KMS-11 (cell line): ENCODE results near the gene ESPN.
"Not testable (repeated sequence)": the region's sequence is repeated elsewhere in the genome, so short reads cannot be mapped to it uniquely, and the experiment has no call there.

ENCODE experiments used
- H2AFZ ChIP-seq: fragments of 200-600 bp; sonication (generic); 2 replicates; pipeline ENCODE4 v1.6.1; 2016; ENCODE audit warnings: antibody characterized with exemption, mixed run types, low read depth
- H3K27ac ChIP-seq: fragments of 200-600 bp; sonication (generic); 2 replicates; pipeline ENCODE4 v1.6.1; 2016; ENCODE audit warnings: mild to moderate bottlenecking, mixed run types
- H3K27me3 ChIP-seq: fragments of 200-600 bp; sonication (generic); 2 replicates; pipeline ENCODE4 v1.6.1; 2017; ENCODE audit warnings: mild to moderate bottlenecking, low read depth, mixed run types, moderate library complexity; ENCODE audit not compliant: insufficient read depth
- H3K36me3 ChIP-seq: fragments of 200-600 bp; sonication (generic); 2 replicates; pipeline ENCODE4 v1.6.1; 2017; ENCODE audit warnings: mild to moderate bottlenecking, mixed run types; ENCODE audit not compliant: insufficient read depth
- H3K4me1 ChIP-seq: fragments of 200-600 bp; sonication (generic); 2 replicates; pipeline ENCODE4 v1.6.1; 2016; ENCODE audit warnings: mild to moderate bottlenecking, low read depth, mixed run types; ENCODE audit not compliant: poor library complexity, severe bottlenecking
- H3K4me2 ChIP-seq: fragments of 200-600 bp; sonication (generic); 2 replicates; pipeline ENCODE4 v1.7.0; 2016; ENCODE audit warnings: mild to moderate bottlenecking, mixed run types
- H3K4me3 ChIP-seq: fragments of 200-600 bp; sonication (generic); IDR thresholded peaks from 2 replicates; pipeline ENCODE4 v1.6.1; 2017; ENCODE audit warnings: low read depth, low read length, mixed read lengths; ENCODE audit not compliant: insufficient read depth
- H3K79me2 ChIP-seq: fragments of 200-600 bp; sonication (generic); 2 replicates; pipeline ENCODE4 v1.6.1; 2016; ENCODE audit warnings: low read depth, mixed run types; ENCODE audit not compliant: insufficient read depth
- H3K9ac ChIP-seq: fragments of 200-600 bp; sonication (generic); 2 replicates; pipeline ENCODE4 v1.6.1; 2016; ENCODE audit warnings: mild to moderate bottlenecking, mixed run types
- H4K20me1 ChIP-seq: fragments of 200-600 bp; sonication (generic); 2 replicates; pipeline ENCODE4 v1.6.1; 2016; ENCODE audit warnings: mild to moderate bottlenecking, mixed run types; ENCODE audit not compliant: insufficient read depth
- TF ChIP-seq, protein P1 (sequence below): fragments of 200-600 bp; sonication (generic); conservative IDR thresholded peaks from 2 replicates; pipeline ENCODE4 v1.6.1; 2017; ENCODE audit warnings: low read depth, mild to moderate bottlenecking, antibody characterized with exemption, low read length, moderate library complexity, mixed read lengths

Gene ESPN

DNA sequence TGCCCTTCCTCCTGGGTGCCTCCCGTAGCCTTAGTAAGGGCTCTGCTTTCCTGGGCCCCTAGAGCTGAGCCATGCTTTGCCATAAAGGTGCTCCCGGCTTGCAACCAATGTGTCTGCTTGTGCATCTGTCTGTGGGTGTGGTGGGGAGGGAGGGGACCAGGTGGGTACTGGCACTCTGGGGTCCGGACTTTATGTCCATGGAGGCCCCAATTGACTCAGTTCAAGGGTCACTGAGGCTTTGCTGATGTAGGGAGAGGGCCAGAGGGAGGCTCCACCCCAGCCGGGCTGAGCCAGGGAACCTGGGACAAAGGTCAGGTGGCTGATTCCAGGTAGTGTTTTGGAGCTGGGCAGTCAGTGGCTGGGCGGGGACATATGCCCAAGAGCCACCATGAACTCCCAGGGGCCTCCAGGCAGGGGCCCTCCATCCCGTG lies 26.4 kb downstream of the ESPN start:
- Histone ChIP-seq H4K20me1 (no peaks in the 10 kb centered on the region), H3K27me3 (peaks cover 76% of the 10 kb centered on the region)
- TF ChIP-seq, protein P1, sequence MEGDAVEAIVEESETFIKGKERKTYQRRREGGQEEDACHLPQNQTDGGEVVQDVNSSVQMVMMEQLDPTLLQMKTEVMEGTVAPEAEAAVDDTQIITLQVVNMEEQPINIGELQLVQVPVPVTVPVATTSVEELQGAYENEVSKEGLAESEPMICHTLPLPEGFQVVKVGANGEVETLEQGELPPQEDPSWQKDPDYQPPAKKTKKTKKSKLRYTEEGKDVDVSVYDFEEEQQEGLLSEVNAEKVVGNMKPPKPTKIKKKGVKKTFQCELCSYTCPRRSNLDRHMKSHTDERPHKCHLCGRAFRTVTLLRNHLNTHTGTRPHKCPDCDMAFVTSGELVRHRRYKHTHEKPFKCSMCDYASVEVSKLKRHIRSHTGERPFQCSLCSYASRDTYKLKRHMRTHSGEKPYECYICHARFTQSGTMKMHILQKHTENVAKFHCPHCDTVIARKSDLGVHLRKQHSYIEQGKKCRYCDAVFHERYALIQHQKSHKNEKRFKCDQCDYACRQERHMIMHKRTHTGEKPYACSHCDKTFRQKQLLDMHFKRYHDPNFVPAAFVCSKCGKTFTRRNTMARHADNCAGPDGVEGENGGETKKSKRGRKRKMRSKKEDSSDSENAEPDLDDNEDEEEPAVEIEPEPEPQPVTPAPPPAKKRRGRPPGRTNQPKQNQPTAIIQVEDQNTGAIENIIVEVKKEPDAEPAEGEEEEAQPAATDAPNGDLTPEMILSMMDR, result no peak

DNA sequence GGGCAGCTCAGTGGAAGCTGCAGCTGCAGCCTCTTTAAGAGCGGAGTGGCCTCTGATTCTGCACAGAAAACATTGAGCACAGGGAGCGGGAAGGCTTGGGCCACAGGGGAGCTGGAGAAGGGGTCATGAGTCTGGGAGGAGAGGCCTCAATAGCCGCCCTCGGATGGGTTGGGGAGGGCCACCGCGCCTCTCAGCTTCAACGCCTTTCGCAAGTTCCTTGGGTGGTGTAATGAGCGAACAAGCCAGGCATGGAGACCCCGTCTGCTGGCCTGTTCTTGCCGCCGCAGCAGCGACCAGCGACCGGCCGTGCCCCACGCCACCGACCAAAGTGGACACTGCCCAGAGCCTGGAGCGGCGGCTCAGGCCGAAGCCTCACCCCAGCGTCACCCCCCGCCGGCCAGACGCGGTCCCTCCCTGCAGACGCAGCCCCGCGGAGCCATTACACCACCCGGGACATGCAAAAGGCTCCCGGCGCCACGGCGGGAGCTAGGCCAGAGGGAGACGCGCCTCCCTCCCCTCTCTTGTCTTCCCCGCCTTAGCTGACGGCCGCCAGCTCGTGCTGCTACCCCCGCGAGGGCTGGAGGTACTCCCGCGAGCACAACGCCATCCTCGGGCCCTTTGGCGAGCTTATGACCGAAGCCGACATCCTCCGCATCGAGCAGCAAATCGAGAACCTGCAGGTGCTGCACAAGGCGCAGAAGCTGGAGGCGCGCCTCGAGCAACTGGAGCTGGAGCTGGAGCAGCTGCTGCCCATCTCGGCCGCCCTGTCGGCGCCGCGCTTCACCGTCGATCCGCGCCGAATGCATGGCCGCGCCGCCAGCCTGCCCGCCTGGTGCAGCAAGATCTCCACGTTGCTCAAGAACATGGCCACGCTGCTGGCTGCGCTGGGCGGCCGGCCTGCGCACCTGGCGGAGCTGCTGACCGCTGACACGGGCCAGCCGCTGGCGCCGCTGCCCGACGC lies 29.6 kb downstream of the ESPN start:
- not testable (repeated sequence) for H3K79me2 ChIP-seq, H4K20me1 ChIP-seq, H3K36me3 ChIP-seq, H3K4me1 ChIP-seq, H3K9ac ChIP-seq, H3K27ac ChIP-seq, H2AFZ ChIP-seq, H3K4me3 ChIP-seq, H3K4me2 ChIP-seq
- H3K27me3 ChIP-seq, result peaks cover 77% of the 10 kb centered on the region

More for the DNA sequence above, 26.4 kb downstream of the ESPN start:
- Histone ChIP-seq H3K79me2 (no peaks in the 10 kb centered on the region), H3K4me1 (no peaks in the 10 kb centered on the region), H3K4me2 (no peak overlapping the region), H2AFZ (no peak overlapping the region), H3K27ac (no peak overlapping the region), H3K4me3 (no peak overlapping the region), H3K36me3 (no peaks in the 10 kb centered on the region), H3K9ac (no peak overlapping the region)

DNA sequence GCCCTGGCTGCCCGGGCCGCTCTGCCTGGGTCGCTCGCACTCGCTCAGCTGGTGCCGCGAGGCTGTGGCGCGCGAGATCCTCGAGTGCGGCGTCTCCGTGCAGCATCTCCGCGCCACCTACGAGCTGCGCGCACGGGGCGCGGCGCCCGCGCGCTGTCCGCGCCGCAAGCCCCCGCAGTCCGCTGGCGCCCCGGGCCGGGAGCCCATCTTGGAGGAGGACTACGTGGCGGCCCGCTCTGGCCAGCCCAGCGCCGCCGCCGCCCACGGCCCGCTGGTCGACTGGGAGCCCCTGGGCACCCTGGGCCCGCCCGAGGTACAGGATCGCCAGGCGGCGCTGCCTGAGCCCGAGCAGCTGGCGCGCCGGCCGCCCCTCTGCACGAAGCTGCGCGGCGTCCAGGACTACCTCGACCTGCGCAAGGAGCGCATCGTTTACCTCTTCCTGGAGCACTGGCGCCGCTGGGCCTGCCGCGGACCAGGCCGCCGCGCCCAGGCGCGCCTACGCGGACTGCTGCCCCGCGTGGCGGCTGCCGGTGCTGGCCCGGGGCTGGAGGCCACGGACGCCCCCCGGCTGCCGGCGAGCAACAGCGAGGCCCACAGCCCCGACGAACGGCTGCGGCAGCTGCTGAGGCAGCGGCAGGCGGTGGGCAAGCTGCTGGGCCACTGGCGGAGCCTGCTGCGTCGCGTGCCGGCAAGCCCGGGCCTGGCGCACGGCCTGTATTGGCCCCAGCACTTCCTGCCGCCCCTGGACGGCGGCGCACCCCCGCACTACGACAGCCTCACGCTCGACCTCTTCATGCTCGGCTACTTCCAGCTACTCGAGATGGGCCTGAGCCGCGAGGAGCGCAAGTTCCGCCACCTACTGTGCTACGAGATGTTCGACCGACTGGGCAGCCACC lies 30.5 kb downstream of the ESPN start:
- Histone ChIP-seq H2AFZ (no peak overlapping the region), H4K20me1 (no peaks in the 10 kb centered on the region), H3K4me1 (no peaks in the 10 kb centered on the region), H3K79me2 (no peaks in the 10 kb centered on the region), H3K27me3 (peaks cover 74% of the 10 kb centered on the region), H3K4me3 (no peak overlapping the region), H3K9ac (no peak overlapping the region), H3K4me2 (no peak overlapping the region), H3K27ac (no peak overlapping the region), H3K36me3 (no peaks in the 10 kb centered on the region)
- TF ChIP-seq, protein P1, result no peak

DNA sequence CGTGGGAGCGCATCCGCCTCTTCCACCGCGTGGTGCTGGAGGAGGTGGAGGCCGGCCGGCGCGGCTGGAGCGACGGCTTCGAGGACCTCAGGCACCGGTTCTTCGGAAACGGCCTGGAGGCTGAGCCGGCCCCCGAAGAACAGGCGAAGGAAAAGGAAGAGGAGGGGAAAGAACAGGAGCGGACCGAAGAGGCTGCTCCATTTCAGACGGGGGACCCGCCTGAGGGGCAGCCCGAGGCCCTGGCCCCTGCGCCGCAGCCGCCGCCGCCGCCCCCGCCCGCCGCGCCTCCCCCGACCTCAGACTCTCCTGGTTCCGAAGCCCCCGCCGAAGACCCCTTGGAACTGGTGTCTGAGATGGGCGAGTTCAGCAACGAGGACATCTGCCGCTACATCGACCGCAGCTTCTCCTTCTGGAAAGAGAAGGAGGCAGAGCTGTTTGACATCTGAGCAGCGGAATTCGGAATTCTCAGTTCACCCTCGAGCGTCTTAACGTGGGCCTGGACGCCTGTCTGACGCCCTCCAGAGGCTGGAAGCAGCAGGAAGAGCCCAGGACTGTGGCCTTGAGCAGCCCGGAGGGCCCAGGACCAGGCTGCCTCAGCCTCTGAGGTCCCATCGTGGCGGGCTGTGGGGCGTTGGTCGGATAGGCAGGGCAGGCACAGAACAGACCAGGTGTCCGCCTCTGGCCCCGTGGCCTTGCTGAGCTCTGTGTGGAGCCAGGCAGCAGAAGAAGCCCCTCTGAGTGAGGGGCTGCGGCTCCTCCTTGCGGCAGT lies 31.4 kb downstream of the ESPN start:
- not testable (repeated sequence) for H3K4me3 ChIP-seq, H2AFZ ChIP-seq, H3K79me2 ChIP-seq, H3K27ac ChIP-seq, H3K9ac ChIP-seq, H3K36me3 ChIP-seq, H3K4me2 ChIP-seq, H4K20me1 ChIP-seq, H3K4me1 ChIP-seq
- peaks cover 72% of the 10 kb centered on the region for H3K27me3 ChIP-seq
